Activated T-helper 2 cell treated with anti-CD3 and anti-CD28 coated beads, Interferon-gamma antibody, Interleukin-2, Interleukin-4, amounts not matched to agents 10 μg/mL and 5 μg/mL and 100 μg/mL, durations not matched to agents 14 hours and 24 hours and 36 hours (primary cell): ENCODE data around the gene IFI44L. TPM values are rescaled to one million over a fixed set of nuclear protein-coding genes. Genes with fewer than 3 reads are reported as not detected.

Experiments
- total RNA-seq: library from RNA; stranded (reverse); gene quantifications from 2 replicates; pipeline ENCODE4 v1.2.3, GENCODE V29; 2022

The IFI44L gene
- total RNA-seq, 1 donor from 2014 or later, result 8.3 TPM

Other genes starting within 250 kb of the IFI44L start
- not detected in 2 replicates for gene PTGFR, start 129.5 kb upstream of the IFI44L start, total RNA-seq
- gene IFI44, start 29.4 kb downstream of the IFI44L start, total RNA-seq, result 14.4 and 16.0 TPM in 2 replicates